HG03571 (cell line): Measurements from ENCODE around the gene SDHAF1.
"Not testable (repeated sequence)": the region's sequence is repeated elsewhere in the genome, so short reads cannot be mapped to it uniquely, and the experiment has no call there.

Experiments
- ATAC-seq: cut with Tn5 transposase; IDR thresholded peaks from one replicate; pipeline ENCODE4 v1.9.1; 2021; ENCODE audit not compliant: unreplicated experiment

SDHAF1 gene

GRCh38 chr19:36014012-36014924 lies 19.3 kb downstream of the SDHAF1 start, which contains the start of gene ALKBH6:
Gene ALKBH6 (minus strand): TSS chr19:36014213. CDS start chr19:36013397, 816 bp downstream.
- ATAC-seq: peak; percentile 91

GRCh38 chr19:36019061-36019670 lies 24.2 kb downstream of the SDHAF1 start:
- ATAC-seq: no peak

- ATAC-seq: no peak
Measured at GRCh38 chr19:36023432-36023831, 28.4 kb downstream of the SDHAF1 start.

- ATAC-seq: no peak
Measured at GRCh38 chr19:36025541-36025940, 30.6 kb downstream of the SDHAF1 start.

GRCh38 chr19:36026091-36026876 lies 31.3 kb downstream of the SDHAF1 start:
- ATAC-seq: no peak

- no peak for ATAC-seq
Measured at GRCh38 chr19:36027696-36028095, 32.7 kb downstream of the SDHAF1 start.

- no peak for ATAC-seq
Measured at GRCh38 chr19:36028313-36029041, 33.5 kb downstream of the SDHAF1 start.

GRCh38 chr19:36030264-36031148 lies 35.5 kb downstream of the SDHAF1 start:
- ATAC-seq: no peak

- ATAC-seq: no peak
Measured at GRCh38 chr19:36031308-36031707, 36.3 kb downstream of the SDHAF1 start.

GRCh38 chr19:36032251-36033104 lies 37.5 kb downstream of the SDHAF1 start, which contains the start of gene CLIP3:
Gene CLIP3 (minus strand): TSS chr19:36032873. CDS start chr19:36032357, 516 bp downstream.
- ATAC-seq: no peak

- ATAC-seq: no peak
Measured at GRCh38 chr19:36040495-36040894, 45.5 kb downstream of the SDHAF1 start.

GRCh38 chr19:36041092-36041491 lies 46.1 kb downstream of the SDHAF1 start:
- not testable (repeated sequence) for ATAC-seq

GRCh38 chr19:36041831-36042230 lies 46.8 kb downstream of the SDHAF1 start:
- no peak for ATAC-seq

GRCh38 chr19:36043952-36044351 lies 49.0 kb downstream of the SDHAF1 start:
- no peak for ATAC-seq
